ENCODE data around the gene ZFP3.
"Not testable (repeated sequence)": the region's sequence is repeated elsewhere in the genome, so short reads cannot be mapped to it uniquely, and the experiment has no call there.

ZFP3 gene

DNA sequence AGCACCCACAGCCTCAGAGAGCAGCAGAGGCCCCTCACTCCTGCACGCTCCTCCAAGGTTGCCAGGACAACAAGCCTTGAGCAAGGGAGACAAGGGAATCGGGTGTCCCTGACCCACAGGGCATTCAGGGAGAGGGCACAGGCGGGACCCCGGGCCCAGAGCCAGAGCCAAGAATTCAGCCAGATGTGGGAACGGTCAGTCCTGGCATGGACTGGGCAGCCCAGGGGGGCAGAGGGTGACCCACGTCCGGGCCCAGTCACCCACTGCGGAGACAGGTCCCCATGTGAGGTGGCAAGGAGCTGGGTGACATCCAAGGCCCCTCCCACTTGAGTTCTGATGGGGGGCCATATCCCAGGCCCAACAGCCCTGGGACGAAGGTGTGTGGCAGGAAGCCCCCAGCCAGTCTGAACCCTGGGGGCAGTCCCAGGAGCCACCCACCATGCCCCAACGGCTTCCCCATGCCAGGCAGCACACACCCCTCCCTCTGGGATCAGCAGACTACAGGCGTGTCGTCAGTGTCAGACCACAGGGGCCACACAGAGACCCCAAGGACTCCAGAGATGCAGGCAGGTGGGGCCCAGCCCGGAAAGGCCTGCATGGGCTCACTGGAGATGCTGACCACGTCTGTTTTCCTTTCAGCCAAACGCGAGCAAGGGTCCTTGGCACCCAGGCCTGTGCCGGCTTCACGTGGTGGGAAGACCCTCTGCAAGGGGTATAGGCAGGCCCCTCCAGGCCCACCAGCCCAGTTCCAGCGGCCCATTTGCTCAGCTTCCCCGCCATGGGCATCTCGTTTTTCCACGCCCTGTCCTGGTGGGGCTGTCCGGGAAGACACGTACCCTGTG, 60.6 kb downstream of the ZFP3 start:
- no peak for DNase-seq (ENCODE audit: low spot score)

DNA sequence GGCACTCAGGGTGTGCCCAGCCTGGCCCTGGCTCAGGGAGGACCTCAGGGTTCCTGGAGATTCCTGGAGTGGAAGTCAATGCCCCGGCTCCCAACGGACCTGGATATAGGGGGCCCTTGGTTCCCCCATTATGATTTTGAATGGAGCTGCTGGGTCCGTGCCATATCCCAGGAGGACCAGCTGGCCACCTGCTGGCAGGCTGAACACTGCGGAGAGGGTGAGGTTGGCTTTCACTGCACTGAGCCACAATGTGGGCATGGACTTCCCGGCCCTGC, 61.1 kb downstream of the ZFP3 start:
- DNase-seq (ENCODE audit: low spot score), result no peak

DNA sequence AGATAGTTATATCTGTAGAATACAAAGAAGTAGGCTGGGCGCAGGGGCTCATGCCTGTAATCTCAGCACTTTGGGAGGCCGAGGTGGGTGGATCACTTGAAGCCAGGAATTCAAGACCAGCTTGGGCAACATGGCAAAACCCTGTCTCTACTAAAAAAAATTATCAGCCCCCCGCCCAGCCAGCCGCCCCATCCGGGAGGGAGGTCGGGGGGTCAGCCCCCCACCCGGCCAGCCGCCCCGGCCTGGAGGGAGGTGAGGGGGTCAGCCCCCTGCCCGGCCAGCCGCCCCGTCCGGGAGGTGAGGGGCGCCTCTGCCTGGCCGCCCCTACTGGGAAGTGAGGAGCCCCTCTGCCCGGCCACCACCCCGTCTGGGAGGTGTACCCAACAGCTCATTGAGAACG, 64.6 kb downstream of the ZFP3 start:
- not testable (repeated sequence) for DNase-seq (ENCODE audit: low spot score)
